Keratinocyte (primary cell): Measurements from ENCODE around the gene C20orf202. TPM values are rescaled to one million over a fixed set of nuclear protein-coding genes. Genes with fewer than 3 reads are reported as not detected.

Source experiments
- DNase-seq: peaks from one replicate; pipeline ENCODE4 v3.0.0-alpha.2; 2011; ENCODE audit warnings: low read depth, missing footprints, low spot score
- FAIRE-seq: peaks from 2 replicates; lab custom pipeline; 2011; peaks lifted over from hg19 to GRCh38; lab: Jason Lieb, UNC
- H2AFZ ChIP-seq: 2 replicates; pipeline ENCODE4 v1.6.0; 2012; ENCODE audit warnings: low read length, control low read depth, inconsistent platforms; ENCODE audit not compliant: control insufficient read depth
- H3K27ac ChIP-seq: 2 replicates; pipeline ENCODE4 v1.5.1; 2011; ENCODE audit warnings: low read length; ENCODE audit not compliant: control insufficient read depth, insufficient read depth
- H3K27me3 ChIP-seq: 3 replicates; pipeline ENCODE4 v1.6.0; 2011; ENCODE audit warnings: low read length; ENCODE audit not compliant: control insufficient read depth, insufficient read depth; ENCODE audit errors: extremely low read depth
- H3K36me3 ChIP-seq, 2 experiments: 2 replicates in 1 of 2; 3 replicates in 1 of 2; pipeline ENCODE4 v1.5.1; 2011; ENCODE audit warnings: low read length in 2 of 2, mild to moderate bottlenecking in 1 of 2; ENCODE audit not compliant: control insufficient read depth in 2 of 2, insufficient read depth in 2 of 2; ENCODE audit errors: extremely low read depth in 1 of 2
- H3K4me1 ChIP-seq: 3 replicates; pipeline ENCODE4 v1.5.1; 2011; ENCODE audit warnings: low read length; ENCODE audit not compliant: control insufficient read depth, insufficient read depth; ENCODE audit errors: extremely low read depth
- H3K4me2 ChIP-seq: 3 replicates; pipeline ENCODE4 v1.6.0; 2011; ENCODE audit warnings: low read depth, low read length; ENCODE audit not compliant: control insufficient read depth, insufficient read depth; ENCODE audit errors: extremely low read depth
- H3K4me3 ChIP-seq, 3 experiments: fragments of 200-600 bp in 1 of 3; sonication (generic) in 1 of 3; 2 replicates in 2 of 3; 3 replicates in 1 of 3; pipeline ENCODE4 v1.5.1; 2011 to 2016; ENCODE audit warnings: low read length in 3 of 3, mild to moderate bottlenecking in 3 of 3, control low read depth in 2 of 3, inconsistent platforms in 1 of 3, low read depth in 1 of 3, mixed read lengths in 1 of 3, mixed run types in 1 of 3, moderate library complexity in 1 of 3; ENCODE audit not compliant: control insufficient read depth in 2 of 3, insufficient read depth in 2 of 3; ENCODE audit errors: extremely low read depth in 1 of 3
- H3K79me2 ChIP-seq: 2 replicates; pipeline ENCODE4 v1.6.0; 2012; ENCODE audit warnings: low read length; ENCODE audit not compliant: control insufficient read depth, insufficient read depth
- H3K9ac ChIP-seq: 3 replicates; pipeline ENCODE4 v1.6.0; 2011; ENCODE audit warnings: low read length; ENCODE audit not compliant: control insufficient read depth, insufficient read depth; ENCODE audit errors: extremely low read depth
- H3K9me1 ChIP-seq: 3 replicates; pipeline ENCODE4 v1.6.0; 2011; ENCODE audit warnings: low read length; ENCODE audit not compliant: control insufficient read depth, insufficient read depth; ENCODE audit errors: extremely low read depth
- H3K9me3 ChIP-seq: 2 replicates; pipeline ENCODE4 v1.5.1; 2012; ENCODE audit warnings: low read depth, low read length; ENCODE audit not compliant: control insufficient read depth
- H4K20me1 ChIP-seq: 3 replicates; pipeline ENCODE4 v1.6.0; 2011; ENCODE audit warnings: low read length; ENCODE audit not compliant: control insufficient read depth, insufficient read depth; ENCODE audit errors: extremely low read depth
- CTCF ChIP-seq, 3 experiments: IDR thresholded peaks in 1 of 3; conservative IDR thresholded peaks in 1 of 3; optimal IDR thresholded peaks in 1 of 3; 2 replicates in 2 of 3; 3 replicates in 1 of 3; pipeline versions ENCODE3 to v1.5.1; 2011; ENCODE audit warnings: low read length in 3 of 3, mild to moderate bottlenecking in 3 of 3, moderate library complexity in 2 of 3, control low read depth in 1 of 3, inconsistent platforms in 1 of 3; ENCODE audit not compliant: insufficient read depth in 2 of 3; ENCODE audit errors: extremely low read depth in 1 of 3
- EZH2 ChIP-seq: IDR thresholded peaks from one replicate; pipeline ENCODE4 v1.6.1; 2012; ENCODE audit warnings: inconsistent platforms, mild to moderate bottlenecking, low read length, moderate library complexity
- dilution Hi-C: fragments of 300-500 bp; cut with MboI; formaldehyde crosslinking; loops from one replicate; pipeline ENCODE4 v1.7.0; 2020; ENCODE audit warnings: low sequenced_read_pairs; ENCODE audit not compliant: extremely low pct_ligation_motif_present
- polyA plus RNA-seq, 5 experiments: library from polyadenylated mRNA; depleted of rRNA in 3 of 5; stranded (reverse) in 3 of 5; stranded (forward) in 1 of 5; unstranded in 1 of 5; fragments of >200 nt; gene quantifications; 1 replicate in 1 of 5; 2 replicates in 3 of 5; 3 replicates in 1 of 5; pipeline versions ENCODE4 v1.2.1 to v1.2.3, GENCODE V29; 2011 to 2012; ENCODE audit warnings: missing spikeins in 2 of 5, low read depth in 1 of 5, low replicate concordance in 1 of 5

The C20orf202 gene
- polyA plus RNA-seq, 1 donor (not counting 4 experiments of a cell fraction or from before 2014, with no cell fraction given): not detected

- no peaks in the 10 kb centered on the region for H3K9me3 ChIP-seq
- H4K20me1 ChIP-seq: no peaks in the 10 kb centered on the region
- H3K4me2 ChIP-seq: no peak overlapping the region
- H3K79me2 ChIP-seq: no peaks in the 10 kb centered on the region
- peaks cover 44 to 45% of the 10 kb centered on the region in 2 experiments for H3K36me3 ChIP-seq
- no peak overlapping the region for H3K9ac ChIP-seq
- FAIRE-seq: no peak
- no peak for DNase-seq
- no peak overlapping the region for H2AFZ ChIP-seq
- H3K27ac ChIP-seq: no peak overlapping the region
- no peaks in the 10 kb centered on the region for H3K9me1 ChIP-seq
- no peak overlapping the region for H3K4me3 ChIP-seq
- no peaks in the 10 kb centered on the region for H3K27me3 ChIP-seq
- dilution Hi-C loops: no loop called here
- TF ChIP-seq EZH2 (no peak), CTCF (optimal IDR thresholded peaks at IDR 0.05 in 1 of 3, IDR thresholded peaks at IDR 0.05 in 1 of 3, conservative IDR thresholded peaks at IDR 0.05 in 1 of 3; ENCODE audit: extremely low read depth in 1 of 3, insufficient read depth in 2 of 3, low read length in 3 of 3) (no peak)
- H3K4me1 ChIP-seq: no peaks in the 10 kb centered on the region
Observed at GRCh38 chr20:1164871-1165270, 38.4 kb upstream of the C20orf202 start.

- Histone ChIP-seq H3K4me2 (no peak overlapping the region), H3K79me2 (no peaks in the 10 kb centered on the region), H4K20me1 (no peaks in the 10 kb centered on the region), H3K4me1 (no peaks in the 10 kb centered on the region), H3K9ac (no peak overlapping the region), H3K4me3 (no peak overlapping the region), H3K27ac (no peak overlapping the region), H3K36me3 (peaks cover 43 to 44% of the 10 kb centered on the region in 2 experiments), H3K9me3 (no peaks in the 10 kb centered on the region), H3K9me1 (no peaks in the 10 kb centered on the region), H3K27me3 (no peaks in the 10 kb centered on the region), H2AFZ (no peak overlapping the region)
- dilution Hi-C loops: no loop called here
- TF ChIP-seq CTCF (optimal IDR thresholded peaks at IDR 0.05 in 1 of 3, IDR thresholded peaks at IDR 0.05 in 1 of 3, conservative IDR thresholded peaks at IDR 0.05 in 1 of 3; ENCODE audit: extremely low read depth in 1 of 3, insufficient read depth in 2 of 3, low read length in 3 of 3) (no peak), EZH2 (no peak)
- FAIRE-seq: no peak
- no peak for DNase-seq
Observed at GRCh38 chr20:1165521-1165920, 37.7 kb upstream of the C20orf202 start.
